ENCODE measurements around the gene NTF3.

NTF3 gene

DNA sequence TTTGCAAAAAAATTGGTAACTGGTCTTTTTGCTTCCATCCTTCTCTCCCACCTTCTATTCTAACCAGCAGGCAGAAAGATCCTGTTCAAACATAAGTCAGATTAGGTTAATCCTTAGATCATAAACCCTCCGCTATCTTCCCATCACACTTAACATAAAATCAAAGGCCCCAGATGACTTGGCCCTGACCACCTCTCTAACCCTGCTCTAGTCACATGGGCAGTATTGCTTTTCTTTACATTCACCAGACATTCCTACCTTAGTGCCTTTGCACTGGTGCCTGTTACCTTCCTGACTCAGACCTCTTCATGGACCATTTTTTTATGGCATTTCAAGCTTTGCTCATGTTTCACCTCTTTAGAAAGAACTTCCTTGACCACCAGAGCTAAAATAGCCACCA is 83.5 kb downstream of the NTF3 start:
- Histone ChIP-seq H3K27me3 (replicated peaks; ENCODE audit: control insufficient read depth, insufficient read depth, low read length, poor library complexity, severe bottlenecking) (no peaks in the 10 kb centered on the region), H3K4me1 (ENCODE audit: control insufficient read depth, insufficient read depth, low read length, poor library complexity, severe bottlenecking) (no peaks in the 10 kb centered on the region), H3K4me3 (ENCODE audit: insufficient read depth, low read depth, low read length, poor library complexity, severe bottlenecking) (no peak overlapping the region), H3K27ac (ENCODE audit: insufficient read depth, low read length, poor library complexity, severe bottlenecking) (no peak overlapping the region), H3K36me3 (ENCODE audit: control insufficient read depth, insufficient read depth, low read length) (no peaks in the 10 kb centered on the region), H3K9me3 (ENCODE audit: control insufficient read depth, low read length) (no peaks in the 10 kb centered on the region)
- DNase-seq = no peak

- no peaks in the 10 kb centered on the region for H3K4me1 ChIP-seq (ENCODE audit: control insufficient read depth, insufficient read depth, low read length, poor library complexity, severe bottlenecking)
- no peak overlapping the region for H3K4me3 ChIP-seq (ENCODE audit: insufficient read depth, low read depth, low read length, poor library complexity, severe bottlenecking)
- no peak overlapping the region for H3K27ac ChIP-seq (ENCODE audit: insufficient read depth, low read length, poor library complexity, severe bottlenecking)
- no peaks in the 10 kb centered on the region for H3K9me3 ChIP-seq (ENCODE audit: control insufficient read depth, low read length)
- no peak for DNase-seq
- H3K27me3 ChIP-seq (replicated peaks; ENCODE audit: control insufficient read depth, insufficient read depth, low read length, poor library complexity, severe bottlenecking) = no peaks in the 10 kb centered on the region
- H3K36me3 ChIP-seq (ENCODE audit: control insufficient read depth, insufficient read depth, low read length) = no peaks in the 10 kb centered on the region
Observed at GRCh38 chr12:5516371-5517241, 84.7 kb downstream of the NTF3 start.

- no peak overlapping the region for H3K4me3 ChIP-seq (ENCODE audit: insufficient read depth, low read depth, low read length, poor library complexity, severe bottlenecking)
- H3K27ac ChIP-seq (ENCODE audit: insufficient read depth, low read length, poor library complexity, severe bottlenecking) = no peak overlapping the region
- H3K4me1 ChIP-seq (ENCODE audit: control insufficient read depth, insufficient read depth, low read length, poor library complexity, severe bottlenecking) = no peaks in the 10 kb centered on the region
- no peaks in the 10 kb centered on the region for H3K27me3 ChIP-seq (replicated peaks; ENCODE audit: control insufficient read depth, insufficient read depth, low read length, poor library complexity, severe bottlenecking)
- no peaks in the 10 kb centered on the region for H3K9me3 ChIP-seq (ENCODE audit: control insufficient read depth, low read length)
- no peaks in the 10 kb centered on the region for H3K36me3 ChIP-seq (ENCODE audit: control insufficient read depth, insufficient read depth, low read length)
- DNase-seq = no peak
Observed at GRCh38 chr12:5518584-5519365, 86.9 kb downstream of the NTF3 start.

DNA sequence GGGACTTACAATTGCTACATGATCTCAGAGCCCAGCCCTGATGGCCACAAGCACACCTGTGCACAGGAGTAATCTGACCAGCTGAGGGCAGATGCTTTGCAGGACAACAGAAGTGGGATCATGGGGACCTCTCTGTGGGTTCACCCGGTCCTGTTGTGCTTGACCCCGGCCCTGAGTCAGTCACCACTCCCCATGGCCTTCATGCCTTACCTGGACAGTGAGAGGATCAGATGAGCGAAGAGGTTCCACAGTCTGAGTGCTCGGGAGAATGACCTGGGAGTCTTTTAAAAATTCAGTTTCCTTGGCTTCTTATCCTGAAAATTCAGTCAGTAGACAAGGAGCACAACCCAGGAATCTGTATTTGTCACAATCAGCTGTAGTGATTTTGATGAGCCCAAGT is 88.1 kb downstream of the NTF3 start:
- Histone ChIP-seq H3K27ac (ENCODE audit: insufficient read depth, low read length, poor library complexity, severe bottlenecking) (no peak overlapping the region), H3K27me3 (replicated peaks; ENCODE audit: control insufficient read depth, insufficient read depth, low read length, poor library complexity, severe bottlenecking) (no peaks in the 10 kb centered on the region), H3K4me1 (ENCODE audit: control insufficient read depth, insufficient read depth, low read length, poor library complexity, severe bottlenecking) (no peaks in the 10 kb centered on the region), H3K9me3 (ENCODE audit: control insufficient read depth, low read length) (no peaks in the 10 kb centered on the region), H3K36me3 (ENCODE audit: control insufficient read depth, insufficient read depth, low read length) (no peaks in the 10 kb centered on the region), H3K4me3 (ENCODE audit: insufficient read depth, low read depth, low read length, poor library complexity, severe bottlenecking) (no peak overlapping the region)
- DNase-seq = no peak

DNA sequence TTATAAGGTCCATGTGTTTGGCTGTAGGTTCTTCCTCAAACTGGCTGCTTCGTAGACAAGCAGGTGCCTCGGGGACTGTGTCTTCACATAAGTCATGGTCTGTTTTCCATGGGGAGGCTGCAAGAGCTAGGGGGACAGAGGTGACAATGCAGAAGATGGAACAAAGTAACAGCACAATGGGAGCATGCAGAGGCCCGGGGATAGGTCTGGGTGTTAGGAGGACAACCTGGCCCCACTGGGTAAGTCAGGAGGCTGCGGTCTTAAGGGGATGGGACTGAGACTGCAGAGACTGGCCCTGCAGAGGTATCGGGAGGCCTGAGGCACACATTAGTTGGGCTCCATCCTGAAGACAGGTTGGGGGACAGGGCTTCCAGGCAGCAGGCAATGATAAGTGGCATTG is 88.9 kb downstream of the NTF3 start:
- H3K4me1 ChIP-seq (ENCODE audit: control insufficient read depth, insufficient read depth, low read length, poor library complexity, severe bottlenecking) = no peaks in the 10 kb centered on the region
- DNase-seq = no peak

GRCh38 chr12:5521456-5522325 is 89.8 kb downstream of the NTF3 start:
- no peaks in the 10 kb centered on the region for H3K36me3 ChIP-seq (ENCODE audit: control insufficient read depth, insufficient read depth, low read length)

More for the DNA sequence above, 88.9 kb downstream of the NTF3 start:
- no peak overlapping the region for H3K4me3 ChIP-seq (ENCODE audit: insufficient read depth, low read depth, low read length, poor library complexity, severe bottlenecking)
- no peaks in the 10 kb centered on the region for H3K9me3 ChIP-seq (ENCODE audit: control insufficient read depth, low read length)
- H3K36me3 ChIP-seq (ENCODE audit: control insufficient read depth, insufficient read depth, low read length) = no peaks in the 10 kb centered on the region
- no peaks in the 10 kb centered on the region for H3K27me3 ChIP-seq (replicated peaks; ENCODE audit: control insufficient read depth, insufficient read depth, low read length, poor library complexity, severe bottlenecking)
- H3K27ac ChIP-seq (ENCODE audit: insufficient read depth, low read length, poor library complexity, severe bottlenecking) = no peak overlapping the region

DNA sequence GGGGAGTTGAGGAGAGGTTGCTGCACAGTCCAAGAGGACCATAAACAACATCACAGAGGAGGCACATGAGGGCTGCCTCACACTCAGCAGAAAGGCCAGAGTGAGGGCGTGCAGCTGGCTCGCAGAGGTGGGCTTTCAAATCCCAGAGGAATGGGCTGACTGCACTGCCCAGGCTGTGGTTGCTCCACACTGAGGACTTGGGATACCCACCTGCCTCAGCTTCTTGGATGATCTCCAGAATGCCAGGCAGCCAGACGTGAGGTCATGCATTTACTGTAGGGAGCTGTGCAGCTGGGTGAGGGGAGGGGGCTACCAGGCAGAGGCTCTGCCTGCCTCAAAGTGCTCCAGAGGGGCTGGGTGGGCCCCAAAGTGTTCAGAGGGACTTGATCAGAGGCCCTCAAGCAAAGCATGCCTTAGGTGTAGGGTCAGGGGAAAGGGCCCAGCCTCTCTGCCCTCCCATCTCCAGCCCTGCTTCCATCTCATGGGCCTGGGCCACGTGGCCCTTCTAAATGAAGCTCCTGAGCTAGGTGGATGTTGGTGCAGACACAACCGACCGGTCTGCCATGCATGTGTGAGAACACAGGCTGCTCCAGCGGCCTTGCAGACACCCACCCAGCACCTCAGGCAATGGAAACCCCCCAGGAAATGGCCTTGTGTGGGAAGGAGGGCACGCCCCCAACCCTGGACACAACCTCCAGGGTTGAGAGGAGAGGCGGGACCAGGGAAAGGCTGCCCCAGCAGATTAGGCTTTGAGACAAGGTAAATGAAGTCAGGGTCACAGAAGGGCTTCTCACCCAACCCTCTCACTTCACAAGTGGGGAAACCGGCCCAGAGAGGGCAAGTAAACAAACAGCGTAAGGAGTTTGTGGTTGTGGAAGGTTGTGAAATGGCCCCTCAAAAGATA is 90.8 kb downstream of the NTF3 start:
- Histone ChIP-seq H3K4me1 (ENCODE audit: control insufficient read depth, insufficient read depth, low read length, poor library complexity, severe bottlenecking) (no peaks in the 10 kb centered on the region), H3K36me3 (ENCODE audit: control insufficient read depth, insufficient read depth, low read length) (no peaks in the 10 kb centered on the region), H3K4me3 (ENCODE audit: insufficient read depth, low read depth, low read length, poor library complexity, severe bottlenecking) (no peak overlapping the region), H3K9me3 (ENCODE audit: control insufficient read depth, low read length) (no peaks in the 10 kb centered on the region), H3K27me3 (replicated peaks; ENCODE audit: control insufficient read depth, insufficient read depth, low read length, poor library complexity, severe bottlenecking) (no peaks in the 10 kb centered on the region), H3K27ac (ENCODE audit: insufficient read depth, low read length, poor library complexity, severe bottlenecking) (no peak overlapping the region)
- no peak for DNase-seq

More at GRCh38 chr12:5521456-5522325, 89.8 kb downstream of the NTF3 start:
- Histone ChIP-seq H3K9me3 (ENCODE audit: control insufficient read depth, low read length) (no peaks in the 10 kb centered on the region), H3K4me3 (ENCODE audit: insufficient read depth, low read depth, low read length, poor library complexity, severe bottlenecking) (no peak overlapping the region), H3K4me1 (ENCODE audit: control insufficient read depth, insufficient read depth, low read length, poor library complexity, severe bottlenecking) (no peaks in the 10 kb centered on the region), H3K27me3 (replicated peaks; ENCODE audit: control insufficient read depth, insufficient read depth, low read length, poor library complexity, severe bottlenecking) (no peaks in the 10 kb centered on the region), H3K27ac (ENCODE audit: insufficient read depth, low read length, poor library complexity, severe bottlenecking) (no peak overlapping the region)
- DNase-seq = no peak

DNA sequence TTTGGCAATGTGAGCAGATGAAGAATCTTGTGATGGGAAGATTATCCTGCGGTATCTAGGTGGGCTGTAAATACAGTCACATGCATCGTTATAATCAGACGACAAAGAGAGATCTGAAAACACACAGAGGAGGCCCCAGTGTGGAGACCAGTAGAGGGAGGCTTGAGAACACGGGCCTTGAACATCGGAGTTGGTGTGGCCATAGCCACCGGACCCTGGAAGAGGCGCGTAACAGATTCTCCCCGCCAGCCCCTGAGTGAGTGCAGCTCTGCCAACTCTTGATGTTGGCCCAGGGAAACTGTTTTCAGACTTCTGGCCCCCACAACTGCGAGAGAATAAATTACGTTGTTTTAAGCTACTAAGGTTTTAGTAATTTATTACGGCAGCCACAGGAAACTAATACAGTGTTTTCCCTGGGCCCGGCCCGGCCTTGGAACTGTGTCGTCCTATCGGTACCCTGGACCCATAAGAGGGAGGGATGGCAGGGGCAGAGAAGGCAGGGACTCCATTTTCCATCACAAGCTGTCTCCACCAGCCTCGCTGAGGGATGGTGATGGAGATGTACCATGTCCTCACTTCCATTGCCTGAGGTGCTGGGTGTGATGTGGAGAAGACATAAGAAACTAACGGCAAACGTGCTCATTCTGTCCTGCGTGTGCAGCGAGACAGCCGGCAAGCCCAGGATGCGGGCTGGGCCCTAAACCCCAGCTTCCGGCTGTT is 91.6 kb downstream of the NTF3 start:
- no peak for DNase-seq
- H3K4me3 ChIP-seq (ENCODE audit: insufficient read depth, low read depth, low read length, poor library complexity, severe bottlenecking) = no peak overlapping the region
- no peaks in the 10 kb centered on the region for H3K9me3 ChIP-seq (ENCODE audit: control insufficient read depth, low read length)
- no peaks in the 10 kb centered on the region for H3K4me1 ChIP-seq (ENCODE audit: control insufficient read depth, insufficient read depth, low read length, poor library complexity, severe bottlenecking)
- H3K27ac ChIP-seq (ENCODE audit: insufficient read depth, low read length, poor library complexity, severe bottlenecking) = no peak overlapping the region
- H3K27me3 ChIP-seq (replicated peaks; ENCODE audit: control insufficient read depth, insufficient read depth, low read length, poor library complexity, severe bottlenecking) = no peaks in the 10 kb centered on the region
- no peaks in the 10 kb centered on the region for H3K36me3 ChIP-seq (ENCODE audit: control insufficient read depth, insufficient read depth, low read length)
